ENCODE results near the gene CBFA2T3. TPM values are rescaled to one million over a fixed set of nuclear protein-coding genes. Genes with fewer than 3 reads are reported as not detected.
A peak's percentile ranks its signal among the peaks of the same experiment; 100 is the strongest.

CBFA2T3 gene
- total RNA-seq, 2 donors from 2014 or later: 10.5 to 15.7 TPM

- no peak for DNase-seq
These were observed 7.0 kb upstream of the CBFA2T3 start for GRCh38 chr16:88983771-88984687.

GRCh38 chr16:88983165-88983564 is 6.2 kb upstream of the CBFA2T3 start:
- DNase-seq: no peak
- intact Hi-C loops (cut with DNase I, micrococcal nuclease): no loop called here
- no peak for ATAC-seq

More at GRCh38 chr16:88983771-88984687, 7.0 kb upstream of the CBFA2T3 start:
- ATAC-seq: no peak
- intact Hi-C loops (cut with DNase I, micrococcal nuclease): no loop called here

- intact Hi-C loops (cut with DNase I, micrococcal nuclease): no loop called here
- DNase-seq: no peak
- no peak for ATAC-seq
These were observed 5.5 kb upstream of the CBFA2T3 start for GRCh38 chr16:88982286-88983084.

- DNase-seq: no peak
- intact Hi-C loops (cut with DNase I, micrococcal nuclease): no loop called here
- ATAC-seq: no peak
These were observed 2.5 kb upstream of the CBFA2T3 start for GRCh38 chr16:88979353-88980015.

- ATAC-seq (peak; percentile 26), DNase-seq (peak; percentile 48 to 58)
- intact Hi-C loops (cut with DNase I, micrococcal nuclease): no loop called here
These were observed 1.8 kb upstream of the CBFA2T3 start for GRCh38 chr16:88978608-88979346.

- no peak for DNase-seq
- intact Hi-C loops (cut with DNase I, micrococcal nuclease): no loop called here
- no peak for ATAC-seq
These were observed 1.0 kb upstream of the CBFA2T3 start for GRCh38 chr16:88977812-88978607.

GRCh38 chr16:88976366-88977017 is 515 bp downstream of the CBFA2T3 start:
- DNase-seq (no peak), ATAC-seq (no peak)
- intact Hi-C loops (cut with DNase I, micrococcal nuclease): no loop called here

- no peak for DNase-seq
- no peak for ATAC-seq
- intact Hi-C loops (cut with DNase I, micrococcal nuclease): no loop called here
These were observed 1.4 kb downstream of the CBFA2T3 start for GRCh38 chr16:88975511-88976061.

GRCh38 chr16:88974916-88975215 is 2.1 kb downstream of the CBFA2T3 start:
- DNase-seq (no peak), ATAC-seq (no peak)
- intact Hi-C loops (cut with DNase I, micrococcal nuclease): no loop called here

- no peak for ATAC-seq
- DNase-seq: no peak
- intact Hi-C loops (cut with DNase I, micrococcal nuclease): no loop called here
These were observed 2.7 kb downstream of the CBFA2T3 start for GRCh38 chr16:88974080-88974915.

- no peak for ATAC-seq
- no peak for DNase-seq
- intact Hi-C loops (cut with DNase I, micrococcal nuclease): no loop called here
These were observed 3.5 kb downstream of the CBFA2T3 start for GRCh38 chr16:88973415-88974050.

GRCh38 chr16:88973007-88973410 is 4.0 kb downstream of the CBFA2T3 start:
- intact Hi-C loops (cut with DNase I, micrococcal nuclease): no loop called here
- ATAC-seq: no peak
- no peak for DNase-seq

GRCh38 chr16:88972349-88972748 is 4.7 kb downstream of the CBFA2T3 start:
- intact Hi-C loops (cut with DNase I, micrococcal nuclease): no loop called here
- ATAC-seq (no peak), DNase-seq (no peak)

- ATAC-seq: peak; percentile 44
- DNase-seq: peak; percentile 50 to 53
- intact Hi-C loops (cut with DNase I, micrococcal nuclease): no loop called here
These were observed 5.5 kb downstream of the CBFA2T3 start for GRCh38 chr16:88971371-88972097.

- no peak for ATAC-seq
- no peak for DNase-seq
- intact Hi-C loops (cut with DNase I, micrococcal nuclease): no loop called here
These were observed 6.4 kb downstream of the CBFA2T3 start for GRCh38 chr16:88970539-88971065.

Data from left colon (tissue), 2 donors.